ENCODE measurements around the gene TNS3. TPM values are rescaled to one million over a fixed set of nuclear protein-coding genes. Genes with fewer than 3 reads are reported as not detected.

Gene TNS3
- total RNA-seq, 1 experiment from 2014 or later: 9.5 TPM

DNA sequence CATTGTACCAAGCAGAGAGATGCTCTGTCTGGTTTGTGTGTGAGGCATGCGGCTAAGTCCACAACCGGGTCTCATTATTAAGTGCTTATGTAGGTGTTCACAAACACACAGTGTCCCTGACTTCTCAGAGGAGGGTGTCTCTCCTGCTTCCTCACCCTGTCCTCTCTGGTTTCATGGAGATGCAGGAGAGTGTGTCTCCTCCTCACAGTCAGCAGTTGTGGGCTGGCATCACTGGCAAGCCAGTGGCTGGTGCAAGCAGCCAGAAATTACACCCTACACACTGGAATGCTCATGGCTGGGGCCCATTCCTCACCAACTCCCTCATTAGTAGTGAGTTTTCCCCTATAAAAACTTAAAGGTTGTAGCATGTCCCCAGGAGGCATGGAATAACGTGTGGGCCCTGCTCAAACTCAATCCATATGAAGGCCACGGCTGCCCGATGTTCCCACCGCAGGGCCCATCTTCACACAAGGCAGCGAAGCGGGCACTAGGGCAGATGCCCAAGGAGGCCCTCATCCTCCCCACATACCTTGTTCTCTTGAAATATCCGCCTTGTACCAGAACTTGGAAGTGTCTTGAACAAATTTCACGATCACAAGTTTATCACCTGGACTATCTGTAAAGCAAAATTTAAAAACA, 280.1 kb downstream of the TNS3 start:
- no peaks in the 10 kb centered on the region for H3K79me2 ChIP-seq (ENCODE audit: insufficient read depth, low read length)
- no peak overlapping the region for H4K91ac ChIP-seq (ENCODE audit: insufficient read length, low read depth, low read length)
- no peak overlapping the region for H2BK20ac ChIP-seq (ENCODE audit: low read depth, low read length, poor library complexity, severe bottlenecking)
- Mint-ChIP-seq H3K27ac (no peak overlapping the region), H3K27me3 (ENCODE audit: low read depth) (no peaks in the 10 kb centered on the region), H3K9me3 (no peaks in the 10 kb centered on the region), H3K36me3 (ENCODE audit: insufficient read depth in 1 of 3, low read depth in 3 of 3) (no peaks in the 10 kb centered on the region; a peak in 2 of 7 replicates), H3K4me1 (peaks cover 7 to 13% of the 10 kb centered on the region in 2 experiments), H3K4me3 (no peak overlapping the region)
- no peak overlapping the region for H3K9ac ChIP-seq (ENCODE audit: extremely low read depth, insufficient read length, low read length)
- no peaks in the 10 kb centered on the region for H3K9me3 ChIP-seq (ENCODE audit: control insufficient read depth, low read depth, low read length)
- no peak overlapping the region for H4K8ac ChIP-seq (replicated peaks; ENCODE audit: insufficient read length, low read depth, low read length)
- H3K27ac ChIP-seq (ENCODE audit: insufficient read length, low read depth, low read length): no peak overlapping the region
- H3K14ac ChIP-seq (ENCODE audit: insufficient read depth, low read length): no peak overlapping the region
- no peak overlapping the region for H3K18ac ChIP-seq (ENCODE audit: insufficient read length, low read depth, low read length)
- no peak overlapping the region for H2BK120ac ChIP-seq (ENCODE audit: low read depth, low read length, poor library complexity, severe bottlenecking)
- H2BK15ac ChIP-seq (ENCODE audit: low read depth, low read length): no peak overlapping the region
- no peak overlapping the region for H3T11ph ChIP-seq (ENCODE audit: low read length)
- no peak overlapping the region for H3K23ac ChIP-seq (ENCODE audit: insufficient read length, low read depth, low read length)
- no peaks in the 10 kb centered on the region for H4K20me1 ChIP-seq (ENCODE audit: control insufficient read depth, insufficient read depth, insufficient read length)
- no peak overlapping the region for H2BK5ac ChIP-seq (ENCODE audit: insufficient read length, low read length)
- TF ChIP-seq, protein P1, sequence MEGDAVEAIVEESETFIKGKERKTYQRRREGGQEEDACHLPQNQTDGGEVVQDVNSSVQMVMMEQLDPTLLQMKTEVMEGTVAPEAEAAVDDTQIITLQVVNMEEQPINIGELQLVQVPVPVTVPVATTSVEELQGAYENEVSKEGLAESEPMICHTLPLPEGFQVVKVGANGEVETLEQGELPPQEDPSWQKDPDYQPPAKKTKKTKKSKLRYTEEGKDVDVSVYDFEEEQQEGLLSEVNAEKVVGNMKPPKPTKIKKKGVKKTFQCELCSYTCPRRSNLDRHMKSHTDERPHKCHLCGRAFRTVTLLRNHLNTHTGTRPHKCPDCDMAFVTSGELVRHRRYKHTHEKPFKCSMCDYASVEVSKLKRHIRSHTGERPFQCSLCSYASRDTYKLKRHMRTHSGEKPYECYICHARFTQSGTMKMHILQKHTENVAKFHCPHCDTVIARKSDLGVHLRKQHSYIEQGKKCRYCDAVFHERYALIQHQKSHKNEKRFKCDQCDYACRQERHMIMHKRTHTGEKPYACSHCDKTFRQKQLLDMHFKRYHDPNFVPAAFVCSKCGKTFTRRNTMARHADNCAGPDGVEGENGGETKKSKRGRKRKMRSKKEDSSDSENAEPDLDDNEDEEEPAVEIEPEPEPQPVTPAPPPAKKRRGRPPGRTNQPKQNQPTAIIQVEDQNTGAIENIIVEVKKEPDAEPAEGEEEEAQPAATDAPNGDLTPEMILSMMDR (conservative IDR thresholded peaks at IDR 0.05): no peak
- no peaks in the 10 kb centered on the region for H3K27me3 ChIP-seq (ENCODE audit: insufficient read depth, low read length)
- H3K4ac ChIP-seq (ENCODE audit: low read depth, low read length): no peak overlapping the region
- no peaks in the 10 kb centered on the region for H3K4me1 ChIP-seq (ENCODE audit: insufficient read depth, low read length)
- no peaks in the 10 kb centered on the region for H3K23me2 ChIP-seq (ENCODE audit: insufficient read length, low read depth, low read length, poor library complexity, severe bottlenecking)
- no peak overlapping the region for H2BK12ac ChIP-seq (ENCODE audit: insufficient read length, low read depth, low read length)
- H4K5ac ChIP-seq (ENCODE audit: insufficient read length, low read depth, low read length): no peak overlapping the region
- H2AFZ ChIP-seq (ENCODE audit: low read length): no peak overlapping the region
- H3K79me1 ChIP-seq (ENCODE audit: insufficient read depth, low read depth, low read length, poor library complexity, severe bottlenecking): no peaks in the 10 kb centered on the region
- WGBS (ENCODE audit: extremely low coverage, insufficient read length, low lambda C conversion rate): no CpG with 5 or more reads among the region's 10 CpGs
- H3K56ac ChIP-seq (ENCODE audit: insufficient read length, low read depth, low read length): no peak overlapping the region
- no peak overlapping the region for H2AK5ac ChIP-seq (ENCODE audit: insufficient read length, low read length)
- no peak for DNase-seq
- H3K4me2 ChIP-seq (ENCODE audit: insufficient read depth, insufficient read length, low read length): no peak overlapping the region
